ENCODE results near the gene ATG2A. TPM values are rescaled to one million over a fixed set of nuclear protein-coding genes. Genes with fewer than 3 reads are reported as not detected.
A peak's percentile ranks its signal among the peaks of the same experiment; 100 is the strongest.

ATG2A gene
- total and polyA plus RNA-seq, 9 of the 15 experiments (the other 6 are each of a cell fraction or from before 2014, with no cell fraction given): 0.25 to 45.9 (median 5.2) TPM

- TF ChIP-seq FOXP4 (CRISPR knock-in tag; IDR thresholded peaks at IDR 0.05; ENCODE audit: borderline replicate concordance) (no peak), ZNF197 (CRISPR knock-in tag; IDR thresholded peaks at IDR 0.05; ENCODE audit: low read depth) (no peak), ZNF384 (IDR thresholded peaks at IDR 0.05; ENCODE audit: low read depth, low read length) (no peak), ZNF134 (CRISPR knock-in tag; conservative IDR thresholded peaks at IDR 0.05) (no peak), NELFE (IDR thresholded peaks at IDR 0.05; ENCODE audit: insufficient read depth, insufficient read length) (no peak), JUNB (CRISPR knock-in tag; conservative IDR thresholded peaks at IDR 0.05) (no peak), BRD4 (IDR thresholded peaks at IDR 0.05) (no peak), SNIP1 (IDR thresholded peaks at IDR 0.05; ENCODE audit: low read depth) (no peak), SETDB1 (IDR thresholded peaks at IDR 0.05; ENCODE audit: low read length) (no peak), HNRNPUL1 (IDR thresholded peaks at IDR 0.05; ENCODE audit: low read length) (no peak), CGGBP1 (CRISPR knock-in tag; IDR thresholded peaks at IDR 0.05) (no peak), ZNF280A (IDR thresholded peaks at IDR 0.05; ENCODE audit: low read depth, partially characterized antibody) (no peak), CEBPB (tag; IDR thresholded peaks at IDR 0.05) (no peak), ZNF644 (tag; IDR thresholded peaks at IDR 0.05; ENCODE audit: low read depth) (no peak), NFATC3 (IDR thresholded peaks at IDR 0.05) (no peak), ZNF217 (CRISPR knock-in tag; IDR thresholded peaks at IDR 0.05) (no peak), BDP1 (IDR thresholded peaks at IDR 0.05; ENCODE audit: insufficient read depth, insufficient read length) (no peak), NFE2L1 (tag; IDR thresholded peaks at IDR 0.05; ENCODE audit: borderline replicate concordance, low read depth) (no peak), POLR3G (IDR thresholded peaks at IDR 0.05; ENCODE audit: extremely low read depth, insufficient read length, insufficient replicate concordance) (no peak), NR2C1 (IDR thresholded peaks at IDR 0.05) (peak; percentile 82), NR2C1 (tag; IDR thresholded peaks at IDR 0.05) (peak; percentile 83), SAFB (IDR thresholded peaks at IDR 0.05; ENCODE audit: borderline replicate concordance, low read depth, low read length) (no peak), RBM22 (IDR thresholded peaks at IDR 0.05; ENCODE audit: low read depth, low read length, poor library complexity, severe bottlenecking) (no peak), SMAD2 (IDR thresholded peaks at IDR 0.05; ENCODE audit: low read depth, low read length) (no peak)
These were observed 22.8 kb downstream of the ATG2A start (continued) for GRCh38 chr11:64894070-64894811.

Data from K562 (cell line).